Stimulated activated CD8-positive, alpha-beta memory T cell treated with anti-CD3 and anti-CD28 coated beads, Interleukin-7, amount 100 ng/mL, for 48 hours (primary cell): ENCODE data around the gene SORCS3.

ENCODE experiments used
- DNase-seq, 2 donors: peaks; one replicate each; pipeline ENCODE4 v3.0.0-alpha.2; 2020; ENCODE audit warnings: low read depth in 1 of 2; ENCODE audit errors: extremely low read depth in 1 of 2

Gene SORCS3

DNA sequence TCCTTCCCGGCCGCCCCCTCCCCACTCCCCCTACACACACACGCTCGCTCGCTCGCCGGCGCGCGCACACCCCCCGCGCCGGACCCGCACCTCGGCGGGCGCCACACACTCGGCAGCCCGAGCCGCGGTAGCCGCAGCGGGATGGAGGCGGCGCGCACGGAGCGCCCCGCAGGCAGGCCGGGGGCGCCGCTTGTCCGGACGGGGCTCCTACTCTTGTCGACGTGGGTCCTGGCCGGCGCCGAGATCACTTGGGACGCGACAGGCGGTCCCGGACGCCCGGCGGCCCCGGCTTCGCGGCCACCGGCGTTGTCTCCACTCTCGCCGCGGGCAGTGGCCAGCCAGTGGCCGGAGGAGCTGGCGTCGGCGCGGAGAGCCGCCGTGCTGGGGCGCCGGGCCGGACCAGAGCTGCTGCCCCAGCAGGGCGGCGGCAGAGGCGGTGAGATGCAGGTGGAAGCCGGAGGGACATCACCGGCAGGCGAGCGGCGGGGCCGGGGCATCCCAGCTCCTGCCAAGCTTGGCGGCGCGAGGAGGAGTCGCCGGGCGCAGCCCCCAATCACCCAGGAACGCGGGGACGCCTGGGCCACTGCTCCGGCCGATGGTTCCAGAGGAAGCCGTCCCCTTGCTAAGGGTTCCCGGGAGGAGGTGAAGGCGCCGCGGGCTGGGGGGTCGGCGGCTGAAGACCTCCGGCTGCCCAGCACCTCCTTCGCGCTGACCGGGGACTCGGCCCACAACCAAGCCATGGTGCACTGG, at the start of gene SORCS3:
Gene SORCS3 (plus strand): TSS at position 104 of the 750 bp plus-strand sequence.
- DNase-seq = no peak

DNA sequence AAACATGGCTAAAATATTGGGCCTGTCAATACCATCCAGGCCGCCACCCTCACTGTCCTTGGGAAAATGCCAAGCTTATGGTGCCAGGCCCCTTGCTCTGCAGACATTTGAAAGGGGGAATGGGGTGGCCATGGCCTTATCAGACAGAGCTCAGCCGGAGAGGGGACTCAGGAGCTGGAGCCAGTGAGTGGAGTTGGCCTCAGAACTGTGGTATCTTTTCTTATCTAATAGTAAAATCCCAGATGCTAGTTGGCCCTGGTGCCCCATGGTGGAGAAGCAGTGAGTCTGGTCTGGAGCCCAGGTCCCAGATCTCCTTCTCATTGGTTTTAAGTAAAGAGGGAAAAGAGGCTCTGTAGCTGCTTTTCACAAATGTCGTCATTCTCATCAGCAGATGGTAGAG, 49.6 kb upstream of the SORCS3 start:
- DNase-seq = no peak

DNA sequence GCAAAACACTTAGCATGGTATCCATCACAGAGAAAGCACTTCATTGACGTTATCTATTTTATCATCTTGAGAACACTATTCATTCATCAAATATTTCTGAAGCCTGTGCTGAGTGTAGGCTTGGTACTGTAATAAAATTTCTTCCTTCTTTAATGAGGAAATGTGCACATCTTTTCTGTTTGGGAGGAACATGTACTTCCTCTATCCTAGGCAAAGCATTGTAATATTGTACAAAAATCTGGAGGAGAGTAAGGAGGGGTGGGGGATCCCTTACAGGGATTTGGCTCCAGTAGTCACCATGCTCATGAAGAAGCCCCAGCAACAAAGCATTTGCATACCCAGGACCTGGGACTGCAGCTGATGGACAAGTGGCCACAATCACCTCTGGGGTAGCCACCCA, 39.9 kb upstream of the SORCS3 start:
- no peak for DNase-seq

DNA sequence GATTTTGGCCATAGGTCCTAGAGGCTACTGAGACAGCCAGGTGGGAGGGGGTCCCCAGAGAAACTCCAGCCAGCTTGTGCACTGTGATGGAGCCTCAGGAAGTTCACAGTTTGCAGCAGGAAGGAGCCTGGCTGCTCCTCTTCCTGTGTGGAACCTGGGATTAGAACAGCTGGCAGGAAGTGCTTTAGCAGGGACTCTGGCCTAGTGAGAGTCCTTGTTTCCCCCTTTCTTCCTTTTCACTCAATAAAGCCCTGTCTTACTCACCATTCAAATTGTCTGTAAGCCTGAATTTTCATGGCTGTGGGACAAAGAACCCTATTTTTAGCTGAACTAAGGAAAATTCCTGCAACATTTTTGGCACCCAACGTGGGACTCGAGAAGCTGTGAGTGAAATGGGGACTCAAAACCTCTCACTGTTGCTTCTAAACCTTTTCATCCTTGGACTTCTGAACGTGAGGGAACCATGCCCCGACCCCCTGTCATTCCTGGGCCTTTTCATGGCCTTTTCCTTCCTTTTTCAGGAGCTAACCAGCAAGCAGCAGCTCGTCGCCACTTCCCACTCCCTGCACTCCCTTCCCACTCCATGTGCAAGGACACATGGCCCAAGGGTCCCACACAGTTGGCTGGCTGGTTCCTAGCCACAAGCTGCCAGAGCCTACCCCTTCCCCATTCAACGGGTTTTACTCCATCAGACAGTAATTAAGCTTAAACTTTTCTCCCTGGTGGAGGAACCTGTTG, 32.8 kb upstream of the SORCS3 start:
- DNase-seq = no peak

DNA sequence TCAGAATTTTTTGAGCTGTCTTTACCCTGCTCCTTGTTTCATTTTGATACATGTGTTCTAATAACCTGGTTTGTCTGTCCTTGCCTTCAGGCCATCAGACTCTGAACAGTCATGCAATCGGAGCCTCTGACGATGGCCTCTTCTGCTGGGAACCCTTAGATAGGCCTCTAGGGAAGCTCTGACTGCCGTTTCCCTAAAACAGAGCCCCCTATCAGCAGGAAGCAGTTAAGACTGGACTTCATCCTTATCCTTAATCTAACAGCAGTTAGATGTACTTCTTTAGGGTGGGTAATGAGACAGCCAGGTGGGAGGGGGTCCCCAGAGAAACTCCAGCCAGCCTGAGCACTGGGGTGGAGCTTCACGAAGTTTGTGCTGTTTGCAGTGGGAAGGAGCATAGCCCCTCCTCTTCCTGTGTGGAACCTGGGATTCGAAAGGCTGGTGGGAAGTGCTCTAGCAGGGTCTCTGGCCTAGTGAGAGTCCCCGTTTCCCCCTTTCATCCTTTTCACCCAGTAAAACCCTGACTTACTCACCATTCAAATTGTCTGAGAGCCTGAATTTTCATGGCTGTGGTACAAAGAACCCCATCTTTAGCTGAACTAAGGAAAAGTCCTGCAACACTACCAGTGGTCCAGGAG, 28.4 kb upstream of the SORCS3 start:
- DNase-seq = no peak

DNA sequence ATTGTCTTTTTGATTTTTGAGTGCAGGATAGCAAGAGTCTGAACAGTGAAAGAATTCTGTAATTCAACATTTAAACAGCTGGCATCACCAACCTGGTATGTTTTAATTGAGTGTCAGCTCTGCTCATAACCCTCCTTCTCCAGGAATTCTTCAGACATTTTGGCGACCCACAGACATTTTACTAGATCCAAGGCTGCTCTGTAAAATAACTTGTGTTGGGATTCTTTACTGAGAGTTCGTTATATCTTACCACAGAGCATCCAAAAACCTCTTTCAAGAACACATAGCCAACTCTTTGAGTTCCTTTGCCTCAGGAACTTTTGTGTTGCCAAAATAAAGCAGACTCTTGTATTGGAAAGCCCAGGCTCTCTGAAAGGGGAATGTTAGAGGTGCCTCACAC, 27.7 kb upstream of the SORCS3 start:
- DNase-seq = no peak

DNA sequence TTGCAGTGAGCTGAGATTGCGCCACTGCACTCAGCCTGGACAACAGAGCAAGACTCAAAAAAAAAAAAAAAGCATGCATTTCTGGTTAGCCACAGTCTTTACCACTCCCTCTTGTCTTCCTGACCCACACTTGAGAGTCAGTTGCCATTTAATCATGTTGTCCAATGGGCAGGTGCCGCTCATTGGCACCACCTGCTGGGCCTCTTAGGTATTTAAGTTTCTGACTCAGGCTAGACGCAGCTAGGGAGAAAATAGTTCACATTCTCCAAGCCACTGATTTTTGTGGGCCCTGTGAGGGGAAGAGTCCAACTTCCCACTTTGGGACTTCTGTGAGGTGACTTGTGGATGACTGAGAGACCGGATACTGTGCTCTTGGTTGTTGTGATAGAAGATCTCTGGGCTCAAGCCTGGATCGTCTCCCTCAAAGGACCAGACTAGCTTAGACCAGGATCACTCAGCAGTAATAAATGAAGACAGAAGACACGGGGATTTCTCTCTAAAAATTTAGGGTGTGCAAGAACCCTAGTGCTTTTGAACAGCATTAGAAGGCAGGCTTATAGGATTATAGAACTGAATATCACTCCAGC, 26.8 kb upstream of the SORCS3 start:
- no peak for DNase-seq

DNA sequence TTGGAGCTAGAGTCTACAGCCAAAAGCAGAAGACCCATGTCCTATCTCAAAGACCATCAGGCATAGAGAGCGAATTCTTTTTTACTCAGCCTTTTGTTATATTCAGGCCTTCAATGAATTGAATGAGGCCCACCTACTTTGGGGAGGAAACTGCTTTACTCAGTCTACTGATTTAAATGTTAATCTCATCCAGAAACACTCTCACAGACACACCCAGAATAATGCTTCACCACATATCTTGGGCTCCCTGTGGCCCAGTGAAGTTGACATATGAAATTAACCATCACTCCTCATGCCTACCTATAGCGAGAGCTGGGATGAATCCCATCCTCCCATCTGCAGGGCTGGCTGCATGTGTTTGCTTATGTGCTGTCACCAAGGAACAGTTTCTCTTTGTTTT, 26.0 kb upstream of the SORCS3 start:
- DNase-seq = no peak

DNA sequence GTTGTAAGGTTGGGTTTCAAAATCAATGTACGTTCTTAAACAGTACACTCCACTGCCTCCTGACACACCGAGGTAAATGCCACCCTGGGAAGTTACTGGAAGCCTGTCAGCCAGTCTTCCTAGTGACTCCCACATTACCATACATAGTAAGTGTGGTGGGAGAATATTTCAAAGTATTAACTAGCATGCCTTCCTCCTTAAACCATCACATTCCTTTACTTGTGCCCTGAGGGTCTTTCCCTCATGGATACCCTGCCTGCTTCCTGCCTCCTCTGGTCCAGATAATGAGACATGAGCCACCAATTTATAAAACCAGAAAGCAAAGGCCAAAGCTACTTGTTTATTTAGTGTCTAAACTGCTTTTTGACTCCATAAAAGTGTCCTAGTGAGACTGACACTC, 23.3 kb upstream of the SORCS3 start:
- no peak for DNase-seq

DNA sequence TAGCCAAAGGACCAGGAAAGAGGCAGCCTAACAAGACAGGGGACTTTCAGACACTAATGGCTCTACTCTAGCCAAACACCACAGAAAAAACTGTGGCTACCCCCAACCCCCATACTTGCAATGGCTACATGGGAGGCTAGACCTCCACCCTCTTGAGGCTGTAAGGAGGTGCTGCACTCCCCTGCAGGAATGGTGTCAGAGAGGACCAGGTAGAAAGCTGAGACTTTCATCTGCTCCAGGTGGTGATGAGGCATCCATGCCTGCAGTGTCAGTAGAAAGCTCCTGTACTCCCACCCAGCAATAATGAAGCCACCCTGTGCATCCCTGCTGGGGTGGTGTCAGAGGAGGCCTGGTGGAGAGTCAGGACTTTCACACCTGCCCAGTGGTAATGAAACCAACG, 18.9 kb upstream of the SORCS3 start:
- no peak for DNase-seq

DNA sequence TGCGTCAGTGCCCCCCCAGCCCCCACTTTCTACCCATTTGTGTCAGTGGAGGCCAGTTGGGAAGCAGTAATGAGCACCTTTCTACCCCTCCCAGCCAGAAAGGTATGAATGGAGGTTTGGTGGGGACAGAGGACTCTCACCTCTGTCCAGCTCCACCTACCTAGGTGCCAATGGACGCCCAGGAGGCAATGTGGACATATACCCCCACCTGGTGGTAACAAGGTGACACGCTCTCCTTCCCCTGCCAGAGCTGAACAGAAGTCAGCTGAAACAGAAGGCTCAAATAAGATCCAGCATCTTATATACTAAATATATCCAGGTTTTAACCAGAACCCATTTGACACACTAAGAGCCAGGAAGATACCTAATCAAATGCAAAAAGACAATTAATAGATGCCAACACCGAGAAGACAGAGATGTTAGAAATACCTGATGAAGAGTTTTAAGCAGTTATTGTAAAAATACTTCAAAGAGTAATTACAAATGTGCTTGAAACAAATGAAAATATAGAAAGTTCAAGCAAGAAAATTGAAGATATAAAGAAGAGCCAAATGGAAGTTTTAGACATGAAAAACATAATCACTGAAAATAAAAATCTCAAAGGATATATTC, 18.4 kb upstream of the SORCS3 start:
- no peak for DNase-seq

DNA sequence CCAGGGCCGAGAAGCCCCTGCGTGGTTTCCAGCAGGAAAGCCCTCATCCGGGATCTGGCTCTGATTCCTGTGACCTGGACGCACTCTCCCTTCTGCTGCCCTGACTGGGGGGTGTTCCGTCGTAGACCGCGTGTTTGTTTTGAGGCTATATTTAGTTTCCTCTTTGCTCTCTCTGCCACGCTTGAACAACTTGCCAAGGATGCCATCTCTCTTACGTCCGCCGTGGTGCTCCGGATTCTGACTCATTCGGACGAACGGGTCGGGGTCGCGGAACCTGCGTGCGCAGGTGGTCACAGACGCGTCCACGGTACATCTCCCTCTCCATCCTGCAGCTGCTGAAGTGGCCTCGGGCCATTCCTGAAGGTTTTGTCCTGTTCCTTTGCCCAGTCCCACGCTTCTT, 10.4 kb upstream of the SORCS3 start:
- DNase-seq = no peak

DNA sequence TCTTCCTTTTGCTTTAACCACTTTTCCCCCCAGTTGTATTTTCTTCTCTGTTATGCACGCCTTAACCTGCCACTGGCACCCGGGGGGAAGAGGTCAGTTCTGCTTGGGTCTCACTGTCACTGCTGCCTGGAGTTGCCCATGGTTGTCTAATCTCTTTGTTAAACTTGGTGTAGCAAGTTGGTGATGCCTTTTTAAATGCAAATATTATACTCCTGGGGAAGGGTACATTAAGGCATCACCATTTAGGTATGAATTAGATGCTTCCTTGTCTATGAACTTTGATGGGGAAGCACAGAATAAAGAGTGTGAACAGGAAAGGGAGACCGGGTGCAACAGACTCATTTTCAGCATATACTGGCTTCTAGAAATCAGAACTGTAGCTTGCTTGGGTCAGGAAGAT, 9.1 kb upstream of the SORCS3 start:
- DNase-seq = no peak

DNA sequence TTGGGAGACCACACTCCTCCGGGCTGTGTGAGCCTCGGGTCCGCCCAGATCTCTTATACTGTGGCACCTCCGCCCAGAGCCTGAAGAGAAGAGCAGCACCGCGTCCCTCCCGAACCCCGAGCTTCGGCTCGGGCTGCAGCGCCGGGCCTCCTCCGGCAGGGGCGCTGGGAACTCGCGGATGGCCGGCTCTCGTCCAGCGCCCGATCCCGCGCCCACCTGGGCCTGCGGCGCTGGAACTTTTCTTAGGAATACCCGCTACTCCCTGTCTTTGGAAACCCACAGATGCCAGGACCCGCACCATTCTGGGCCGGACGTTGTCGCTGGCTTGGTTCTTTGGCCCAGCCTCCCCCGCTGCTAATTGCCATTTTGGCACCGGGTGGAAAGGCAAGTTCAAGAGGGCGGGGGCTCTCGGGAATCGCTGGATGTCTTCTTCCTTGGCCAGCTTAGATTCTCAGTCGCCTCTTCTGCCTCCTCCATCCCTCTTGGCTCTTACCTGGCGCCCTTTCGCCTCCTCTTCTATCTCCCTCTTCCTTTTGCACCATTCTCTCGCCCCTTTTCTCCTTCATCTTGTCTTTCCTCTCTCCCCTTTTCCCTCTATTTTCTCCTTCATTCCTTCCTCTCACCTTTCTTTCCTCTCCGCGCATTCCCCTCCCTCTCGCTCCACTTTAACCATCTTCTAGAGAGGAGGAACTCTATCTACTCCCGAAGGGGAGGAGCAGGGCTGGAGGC, 2.1 kb upstream of the SORCS3 start:
- DNase-seq = no peak

DNA sequence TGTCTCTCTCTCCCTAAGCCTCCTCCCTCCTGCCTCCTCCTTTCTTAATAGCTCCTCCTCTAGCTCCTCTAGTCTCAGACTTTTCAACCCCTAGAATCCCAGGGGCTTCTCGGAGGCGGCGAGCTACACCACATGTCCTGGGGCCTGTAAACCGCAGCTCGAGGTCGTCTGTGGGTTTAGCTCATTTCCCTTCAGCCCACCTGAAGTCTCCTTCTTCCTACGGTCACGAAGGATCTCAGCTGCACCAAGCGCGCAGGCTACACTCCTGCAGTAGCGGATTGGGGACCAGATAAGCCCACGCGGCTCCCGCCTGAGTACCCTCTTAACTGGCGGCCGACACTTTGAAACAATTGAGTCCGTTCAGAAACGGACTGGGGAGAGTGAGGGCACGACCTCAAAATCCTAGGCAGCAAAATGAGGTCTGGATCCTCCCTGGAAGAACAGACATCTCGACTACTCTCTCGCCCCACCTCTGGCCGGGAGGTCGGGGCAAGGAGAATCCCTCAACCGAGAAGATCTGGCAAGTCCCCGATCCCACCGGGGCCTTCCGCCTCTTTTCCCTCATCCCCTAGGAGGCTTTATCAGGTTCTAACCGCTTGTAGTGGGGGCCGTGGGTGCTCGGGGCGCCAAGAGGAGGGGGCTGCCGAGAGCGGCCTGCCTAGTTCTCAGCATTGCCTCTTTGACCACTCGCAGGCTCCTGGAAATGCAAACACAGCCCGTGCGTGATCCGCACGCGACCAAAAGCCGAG, 1.3 kb upstream of the SORCS3 start:
- no peak for DNase-seq

DNA sequence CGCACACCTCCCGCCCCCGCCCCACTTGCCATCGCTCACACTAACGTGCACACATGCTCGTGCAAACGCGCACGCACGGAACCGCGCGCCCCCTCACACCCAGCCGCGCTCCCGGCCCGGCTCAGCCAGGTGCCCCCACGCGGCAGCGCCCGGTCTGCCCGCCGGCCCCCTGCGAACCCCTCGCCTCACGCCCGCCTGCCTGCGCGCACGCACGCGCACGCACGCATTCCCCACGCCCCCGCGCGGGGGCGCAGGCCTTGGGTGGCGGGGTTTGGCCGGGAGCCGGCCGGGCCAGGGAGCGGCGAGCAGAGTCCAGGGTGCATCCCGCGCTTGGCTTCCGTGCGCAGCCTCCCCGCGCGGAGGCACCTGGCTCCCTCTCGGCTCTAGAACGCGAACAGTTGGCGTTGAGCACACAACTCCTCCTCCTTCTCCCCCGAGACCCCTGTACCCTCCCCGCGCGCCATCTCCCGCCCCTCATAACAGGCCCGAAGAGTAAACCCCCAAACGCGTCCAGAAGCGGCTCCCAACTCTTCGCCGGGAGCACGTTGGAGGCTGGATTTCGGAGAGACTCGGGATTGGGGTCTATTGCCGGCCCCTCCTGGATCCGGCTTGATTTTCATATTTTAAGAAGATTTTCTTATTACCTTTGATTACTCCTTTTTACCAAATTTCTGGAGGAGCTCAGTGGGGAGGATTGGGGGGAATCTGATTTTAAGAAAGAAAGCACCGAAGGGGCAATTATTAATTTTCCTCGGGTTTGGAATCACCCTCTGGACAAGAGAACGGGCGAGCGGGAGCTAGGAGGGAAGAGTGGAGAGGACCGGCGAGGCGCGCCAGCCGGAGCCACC, 527 bp upstream of the SORCS3 start:
- no peak for DNase-seq

DNA sequence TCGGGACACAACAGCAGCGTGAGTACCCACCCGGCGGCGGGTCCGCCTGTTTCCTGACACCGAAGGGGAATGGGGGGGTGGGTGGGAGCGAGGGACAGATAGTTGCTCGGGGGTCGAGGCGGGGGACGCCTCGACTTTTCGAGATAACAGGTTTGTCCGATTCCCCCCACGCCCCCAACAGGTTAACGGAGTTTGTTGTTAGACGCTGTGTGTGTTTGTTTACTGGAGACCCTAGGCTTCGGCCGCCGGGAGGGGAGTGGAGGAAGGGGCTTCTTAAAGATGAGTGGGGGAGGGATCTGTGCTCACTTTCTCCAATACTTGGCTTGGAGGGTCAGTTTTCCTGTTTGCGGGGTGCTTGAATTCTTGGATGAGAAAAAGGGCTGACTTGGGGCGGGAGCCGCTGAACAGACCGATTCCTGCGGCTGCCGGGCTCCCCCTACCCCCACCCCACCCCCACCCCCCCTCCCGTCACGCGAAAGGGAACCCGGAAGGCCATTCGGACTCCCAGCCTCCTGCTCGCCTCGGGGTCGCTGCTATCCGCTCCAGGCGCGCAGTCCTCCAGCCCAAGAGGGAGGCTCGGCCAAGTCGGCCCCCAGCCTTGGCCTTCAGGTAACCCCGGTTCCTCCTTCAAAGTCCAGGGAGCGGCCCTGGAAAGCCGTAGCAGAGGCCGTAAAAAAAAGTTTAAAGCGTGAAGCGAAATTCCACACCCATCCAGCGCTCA, 1.0 kb downstream of the SORCS3 start:
- no peak for DNase-seq

DNA sequence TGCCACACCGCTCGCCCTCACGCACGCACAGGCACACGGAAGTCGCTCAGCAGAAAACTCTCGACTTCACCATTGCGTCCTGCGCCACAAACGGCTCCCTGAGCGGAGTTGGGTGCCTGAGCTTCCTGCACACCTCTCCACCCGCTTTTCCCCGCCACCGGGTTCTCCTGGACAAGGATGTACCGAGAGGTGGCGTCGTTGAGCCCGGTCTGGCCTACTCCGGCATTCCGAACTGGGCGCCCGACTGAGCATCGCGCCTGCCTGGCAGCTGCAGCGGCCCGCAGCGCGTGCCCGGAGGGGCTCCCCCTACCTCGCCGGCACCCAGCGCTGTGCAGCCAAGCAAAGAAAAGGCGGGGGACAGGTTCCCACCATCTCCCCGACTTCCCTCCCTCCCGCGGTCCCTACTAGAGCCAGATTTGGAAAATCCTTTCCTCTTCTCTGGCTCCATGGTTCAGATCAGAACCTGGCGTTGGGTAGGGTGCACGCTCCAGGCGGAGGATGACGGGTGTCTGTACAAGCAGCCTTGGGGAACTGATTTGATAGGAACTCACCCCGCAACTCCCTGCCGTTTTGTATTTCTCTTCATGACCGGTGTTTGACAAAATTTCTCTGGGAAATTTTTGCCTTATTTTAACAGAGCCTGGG, 1.7 kb downstream of the SORCS3 start:
- peak in 1 of 2 donors; percentile 9 for DNase-seq
